ENCODE results near the gene UCHL5.
A peak's percentile ranks its signal among the peaks of the same experiment; 100 is the strongest.

Gene UCHL5, protein sequence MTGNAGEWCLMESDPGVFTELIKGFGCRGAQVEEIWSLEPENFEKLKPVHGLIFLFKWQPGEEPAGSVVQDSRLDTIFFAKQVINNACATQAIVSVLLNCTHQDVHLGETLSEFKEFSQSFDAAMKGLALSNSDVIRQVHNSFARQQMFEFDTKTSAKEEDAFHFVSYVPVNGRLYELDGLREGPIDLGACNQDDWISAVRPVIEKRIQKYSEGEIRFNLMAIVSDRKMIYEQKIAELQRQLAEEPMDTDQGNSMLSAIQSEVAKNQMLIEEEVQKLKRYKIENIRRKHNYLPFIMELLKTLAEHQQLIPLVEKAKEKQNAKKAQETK

DNA sequence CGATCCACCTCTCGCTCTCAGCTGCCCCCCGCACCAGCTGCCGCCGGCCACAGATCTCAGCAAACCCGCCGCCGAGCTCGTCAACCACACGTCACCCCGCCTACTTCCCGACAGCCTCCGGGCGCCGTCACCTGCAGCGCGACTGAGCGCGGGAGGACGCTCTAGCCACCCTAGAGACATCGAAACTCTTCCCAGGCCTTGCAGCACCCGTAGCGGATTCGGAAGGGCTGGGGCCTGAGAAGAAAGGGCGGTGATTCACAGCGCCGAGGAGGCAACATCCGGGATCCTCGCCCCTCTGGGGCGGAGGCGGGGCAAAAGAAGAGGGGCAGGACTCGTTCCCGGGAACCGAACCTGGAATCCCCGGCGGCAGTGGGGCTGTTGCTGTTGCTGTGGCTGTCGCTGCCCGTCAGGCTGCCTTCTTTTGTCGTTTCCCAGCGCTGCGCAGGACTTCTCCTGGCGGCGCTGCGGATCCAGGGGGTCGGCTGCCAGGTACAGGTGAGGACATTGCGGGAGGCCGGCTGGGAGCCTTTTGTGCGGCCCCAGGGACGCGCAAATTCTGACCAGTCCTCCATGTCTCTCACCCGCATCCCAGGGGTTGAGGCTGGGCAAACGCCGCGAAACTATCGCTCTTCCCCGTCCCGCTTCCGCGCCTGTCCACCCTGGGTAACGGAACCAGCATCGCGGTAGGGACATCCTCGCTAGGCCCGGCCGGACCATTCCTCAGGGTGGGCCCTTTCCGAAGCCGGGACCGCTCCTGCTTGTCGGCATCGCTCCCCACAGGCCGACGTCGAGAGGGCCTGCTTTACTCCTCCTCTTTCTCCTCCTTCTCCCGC is at the start of gene UCHL5, which contains the start of gene RO60:
Gene UCHL5 (minus strand): TSS at position 79 of the 833 bp plus-strand sequence. CDS start 100 bp downstream, outside the sequence.
Gene RO60 (plus strand): TSS at position 331 of the 833 bp plus-strand sequence. CDS start 9,443 bp downstream, outside the sequence.
- DNase-seq: peak; percentile 92

DNA sequence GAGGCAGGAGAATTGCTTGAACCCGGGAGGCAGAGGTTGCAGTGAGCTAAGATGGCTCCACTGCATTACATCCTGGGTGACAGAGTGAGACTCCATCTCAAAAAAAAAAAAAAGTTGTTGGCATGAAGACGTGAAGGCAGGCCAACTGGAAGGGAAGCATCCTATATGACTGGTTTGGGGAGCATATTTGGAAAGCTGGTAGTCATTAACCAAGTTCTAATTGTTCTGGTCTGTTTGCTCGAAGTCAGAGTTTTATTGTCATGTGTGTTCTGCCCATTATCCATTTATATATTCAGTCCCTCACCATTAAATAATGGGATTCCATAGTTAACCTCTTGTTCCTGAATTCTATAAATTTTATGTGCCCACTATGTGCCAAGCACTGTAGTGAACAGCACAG is 49.3 kb upstream of the UCHL5 start:
- no peak for DNase-seq

DNA sequence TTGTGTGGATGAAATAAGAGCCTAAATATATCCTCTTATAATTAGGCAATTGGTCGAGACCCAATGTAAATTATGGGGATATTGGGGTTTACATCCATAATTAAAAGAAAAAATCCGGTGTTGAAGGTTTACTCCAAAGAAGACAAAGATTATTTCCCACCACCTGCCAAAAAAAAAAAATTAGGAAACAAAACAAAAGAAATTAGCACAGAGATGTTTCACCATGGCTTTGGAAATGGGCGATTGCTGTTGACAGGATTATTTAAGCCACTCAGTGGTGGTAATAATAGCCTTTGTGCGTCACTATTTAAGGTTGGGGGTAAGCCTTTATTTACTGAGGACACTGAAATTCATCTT is 46.6 kb upstream of the UCHL5 start:
- DNase-seq: no peak

DNA sequence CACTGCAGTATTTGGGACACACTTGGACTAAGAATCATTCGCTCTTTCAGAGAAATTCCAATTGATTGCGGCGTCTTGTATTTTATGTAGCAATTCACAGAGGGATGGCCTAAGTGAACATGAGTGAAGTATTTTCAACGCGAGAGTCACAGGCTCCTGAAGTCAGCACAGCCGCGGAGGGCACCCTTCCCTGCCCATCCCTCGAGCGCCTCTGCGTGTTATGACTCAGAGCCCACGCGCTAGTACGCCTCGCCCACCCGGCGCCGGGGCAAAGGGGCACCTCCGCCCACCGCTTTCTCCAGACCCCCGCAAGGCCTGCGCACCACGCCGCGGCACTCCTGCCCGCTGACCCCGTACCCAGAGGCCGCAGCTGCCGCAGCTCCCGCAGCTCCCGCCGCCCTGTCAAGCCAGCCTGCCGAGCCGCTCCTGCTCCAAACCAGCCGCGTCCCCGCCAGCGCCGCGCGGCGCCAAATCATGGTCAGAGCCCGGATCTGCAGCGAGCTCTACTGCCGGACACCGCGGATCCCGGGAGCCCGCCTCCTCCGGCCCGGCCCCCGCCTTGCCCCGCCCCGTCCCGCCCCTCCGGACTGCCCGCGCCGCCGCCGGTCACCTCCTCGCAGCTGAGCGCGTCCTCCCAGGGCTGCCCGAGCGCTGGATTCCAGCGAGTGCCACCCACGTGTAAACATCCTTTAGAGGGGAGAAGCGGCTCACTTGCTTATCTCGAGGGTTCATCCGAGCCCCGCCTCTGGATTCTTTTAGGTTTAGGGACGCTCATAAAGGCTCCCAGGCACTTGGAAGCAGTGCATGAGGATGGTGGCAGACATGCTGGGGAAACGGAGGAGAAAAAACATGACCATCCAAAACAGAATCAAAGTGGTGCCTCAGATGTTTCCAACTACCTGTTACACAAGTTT is 46.0 kb upstream of the UCHL5 start, which contains the start of gene GLRX2:
Gene GLRX2 (minus strand): TSS at position 508 of the 914 bp plus-strand sequence. CDS start 32 bp downstream, at position 476.
- peak; percentile 74 for DNase-seq

DNA sequence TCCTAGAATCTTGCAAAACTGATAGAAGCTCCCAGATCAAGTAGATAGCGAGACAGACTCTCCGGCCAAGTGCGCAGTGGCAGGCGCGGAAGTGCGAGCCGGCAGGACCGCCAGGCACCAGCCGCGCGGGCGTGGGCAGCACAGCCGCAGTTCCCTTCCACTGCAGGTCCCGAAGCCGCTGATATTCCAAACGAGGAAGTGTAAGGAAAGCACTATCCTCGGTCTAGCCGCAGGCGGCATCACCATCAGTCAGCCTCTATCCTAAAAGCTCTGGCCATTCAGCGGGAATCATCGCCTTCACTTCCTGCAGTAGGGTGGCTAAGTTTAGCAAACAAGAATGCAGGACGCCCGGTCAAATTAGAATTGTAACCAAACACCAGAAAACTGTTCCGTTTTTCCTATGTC is 45.3 kb upstream of the UCHL5 start:
- peak; percentile 74 for DNase-seq

DNA sequence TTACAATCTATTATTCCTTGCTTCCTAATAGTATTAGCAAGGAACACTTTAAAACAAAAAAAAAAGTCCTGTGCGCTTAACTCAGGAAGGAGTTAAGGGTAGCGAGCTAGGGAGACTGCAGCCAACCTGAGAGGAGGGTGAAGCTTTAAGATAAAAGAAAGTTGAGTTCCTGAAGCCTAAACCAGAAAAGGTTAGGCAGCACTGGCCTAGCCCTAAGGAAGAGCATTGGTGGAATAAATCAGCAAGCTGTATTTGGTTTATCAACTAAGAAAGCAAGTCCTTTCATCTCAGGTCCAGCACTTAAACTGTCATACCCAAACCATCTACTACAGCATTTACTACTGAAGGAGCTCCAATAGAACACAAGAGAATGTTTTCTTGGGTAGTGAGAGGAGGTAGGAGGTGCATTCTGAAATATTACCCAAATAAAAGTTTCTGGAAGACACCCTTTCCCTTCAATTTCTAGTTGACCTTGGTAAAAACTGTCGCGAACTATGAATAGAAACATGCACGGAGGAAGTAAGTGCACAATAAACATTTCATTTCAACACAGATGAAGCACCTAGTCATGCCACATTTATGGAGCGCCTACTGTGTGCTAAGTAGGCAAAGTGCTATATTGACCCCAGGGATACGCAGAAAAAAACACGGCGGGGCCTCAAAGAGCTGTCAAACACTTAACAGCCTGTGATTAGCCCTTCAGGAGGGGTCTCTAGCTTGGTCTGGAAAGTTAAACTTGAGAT is 44.8 kb upstream of the UCHL5 start:
- no peak for DNase-seq

DNA sequence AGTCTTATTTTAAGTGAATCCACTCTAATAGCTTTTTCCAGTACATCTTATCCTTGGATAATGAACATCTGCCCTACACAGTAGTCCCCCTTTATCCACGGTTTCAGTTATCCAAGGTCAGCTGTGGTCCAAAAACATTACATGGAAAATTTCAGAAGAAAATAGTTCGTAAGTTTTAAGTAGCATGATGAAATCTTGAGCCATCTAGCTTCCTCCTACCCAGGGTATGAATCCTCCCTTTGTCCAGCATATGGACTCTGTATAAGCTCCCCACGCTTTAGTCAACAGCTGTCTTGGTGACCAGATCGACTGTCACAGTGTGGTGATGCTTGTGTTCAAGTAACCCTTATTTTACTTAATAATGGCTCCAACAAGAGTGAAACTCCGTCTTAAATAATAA is 43.5 kb upstream of the UCHL5 start:
- DNase-seq: no peak

DNA sequence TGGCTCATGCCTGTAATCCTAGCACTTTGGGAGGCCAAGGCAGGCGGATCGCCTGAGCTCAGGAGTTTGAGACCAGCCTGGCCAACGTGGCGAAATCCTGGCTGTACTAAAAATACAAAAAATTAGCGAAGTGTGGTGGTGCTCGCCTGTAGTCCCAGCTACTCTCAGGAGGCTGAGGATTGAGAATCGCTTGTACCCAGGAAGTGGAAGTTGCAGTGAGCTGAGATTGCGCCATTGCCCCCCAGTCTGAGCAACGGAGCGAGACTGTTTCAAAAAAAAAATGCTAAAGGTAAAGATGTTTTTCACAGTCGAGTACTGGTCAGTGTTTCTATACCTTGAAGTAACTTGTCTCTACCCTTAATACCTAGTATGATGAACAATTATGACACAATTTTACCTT is 35.0 kb upstream of the UCHL5 start:
- no peak for DNase-seq

DNA sequence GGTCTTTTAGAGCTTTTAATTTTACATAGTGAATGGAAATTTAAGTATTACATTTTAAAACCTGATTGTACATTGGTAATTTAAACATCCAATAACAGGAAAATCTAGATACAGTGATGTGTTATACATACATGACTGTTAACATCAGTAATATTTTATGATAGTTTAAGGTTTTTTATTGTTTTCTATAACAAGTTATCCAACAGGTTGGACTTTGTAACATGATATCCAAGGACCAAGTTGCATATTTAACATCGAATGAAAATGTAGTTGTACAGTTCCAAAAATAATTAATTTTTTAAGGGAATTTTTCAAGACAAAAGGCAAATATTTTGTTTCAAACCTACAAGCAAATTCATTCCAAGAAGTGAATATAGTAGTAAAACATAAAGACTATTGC is 31.7 kb upstream of the UCHL5 start:
- DNase-seq: no peak

DNA sequence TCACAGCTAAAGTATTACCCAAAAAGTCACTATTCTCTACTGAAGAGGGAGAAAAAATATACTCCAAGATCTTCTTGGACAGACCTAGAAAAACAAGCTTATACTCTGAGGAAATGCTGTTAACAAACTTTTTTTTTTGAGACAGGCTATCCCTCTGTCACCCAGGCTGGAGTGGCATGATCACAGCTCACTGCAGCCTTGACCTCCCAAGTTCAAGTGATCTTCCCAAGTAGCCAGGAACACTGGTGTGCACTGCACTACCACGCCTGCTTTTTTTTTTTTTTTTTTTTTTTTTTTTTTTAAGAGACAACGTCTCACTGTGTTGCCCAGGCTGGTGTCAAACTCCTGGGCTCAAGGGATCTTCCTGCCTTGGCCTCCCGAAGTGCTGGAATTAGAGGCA is 28.7 kb upstream of the UCHL5 start:
- no peak for DNase-seq

DNA sequence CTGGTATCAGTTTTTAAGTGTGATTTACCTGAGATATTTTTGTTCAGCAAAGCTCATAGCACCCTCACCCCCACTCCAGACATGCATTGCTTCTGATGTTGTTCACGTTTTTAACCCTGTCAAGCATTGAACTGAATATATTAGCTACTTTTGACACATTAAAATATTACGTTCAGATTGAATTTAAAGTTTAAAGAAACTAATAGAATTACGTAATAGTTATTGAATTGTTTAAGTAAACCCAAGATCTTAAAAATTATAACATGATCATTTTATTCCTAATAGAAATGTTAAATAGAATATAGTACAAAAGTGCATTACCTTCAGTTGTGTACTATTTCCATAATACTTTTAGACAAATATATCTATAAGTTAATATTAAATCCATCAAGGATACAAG is 27.2 kb upstream of the UCHL5 start:
- DNase-seq: no peak

DNA sequence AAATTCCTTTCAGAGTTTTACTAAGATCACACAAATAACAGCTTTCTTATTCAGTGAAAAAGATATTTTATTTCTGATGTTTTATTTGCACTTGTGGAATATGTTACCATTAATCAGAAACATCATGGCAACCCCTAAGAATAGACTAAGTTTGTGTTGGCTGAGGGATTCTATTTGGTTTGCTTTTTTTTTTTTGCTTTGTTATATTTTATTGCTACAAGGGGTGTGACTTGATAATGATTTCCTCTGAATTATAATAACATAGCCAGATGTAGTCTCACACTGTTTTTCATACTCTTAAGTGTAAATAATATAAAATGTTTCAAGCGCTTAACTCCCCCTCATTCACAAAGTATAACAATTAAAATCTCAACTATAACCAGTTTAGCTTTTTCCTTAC is 26.1 kb upstream of the UCHL5 start:
- DNase-seq: no peak

DNA sequence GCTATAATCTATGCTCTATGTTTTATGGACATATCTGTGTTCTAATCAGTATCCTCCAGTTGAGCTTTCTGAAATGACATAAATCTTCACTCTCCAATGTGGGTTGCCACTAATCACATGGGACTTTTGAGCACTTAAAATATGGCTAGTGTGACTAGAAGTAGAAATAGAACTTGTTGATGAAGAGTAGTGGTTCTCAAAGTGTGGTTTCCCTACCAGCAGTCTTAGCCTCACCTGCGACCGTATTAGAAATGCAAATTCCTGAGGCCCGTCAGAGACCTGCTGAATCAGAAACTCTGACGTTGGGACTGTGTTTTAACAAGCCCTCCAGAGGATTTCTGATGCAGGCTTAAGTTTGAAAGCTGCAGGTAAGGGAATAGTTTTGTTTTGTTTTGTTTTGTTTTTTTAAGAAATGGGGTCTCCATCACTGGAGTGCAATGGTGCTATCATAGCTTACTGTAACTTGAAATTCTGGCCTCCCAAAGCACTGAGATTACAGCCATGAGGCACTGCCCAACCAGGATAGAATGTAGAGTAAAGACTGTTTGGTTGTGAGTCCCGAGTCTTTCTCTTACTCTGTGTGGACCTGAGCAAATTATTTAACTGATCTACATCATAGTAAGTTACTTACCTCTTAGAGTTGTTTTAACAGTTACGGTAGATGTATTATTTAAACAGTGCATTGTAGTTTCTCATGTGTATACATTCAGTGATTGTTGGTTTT is 24.4 kb upstream of the UCHL5 start:
- no peak for DNase-seq

DNA sequence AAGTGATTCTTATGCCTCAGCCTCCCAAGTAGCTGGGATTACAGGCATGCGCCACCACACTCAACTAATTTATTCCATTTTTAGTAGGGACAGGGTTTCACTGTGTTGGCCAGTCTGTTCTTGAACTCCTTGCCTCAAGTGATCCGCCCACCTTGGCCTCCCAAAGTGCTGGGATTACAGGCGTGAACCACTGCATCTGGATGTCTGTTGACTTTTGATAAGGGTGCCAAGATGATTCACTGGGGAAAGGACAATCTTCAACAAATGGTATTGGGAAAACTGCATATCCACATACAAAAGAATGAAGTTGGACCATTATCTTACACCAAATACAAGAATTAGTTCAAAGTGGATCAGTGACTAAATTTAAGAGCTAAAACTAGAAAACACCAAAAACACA is 20.0 kb upstream of the UCHL5 start:
- no peak for DNase-seq

DNA sequence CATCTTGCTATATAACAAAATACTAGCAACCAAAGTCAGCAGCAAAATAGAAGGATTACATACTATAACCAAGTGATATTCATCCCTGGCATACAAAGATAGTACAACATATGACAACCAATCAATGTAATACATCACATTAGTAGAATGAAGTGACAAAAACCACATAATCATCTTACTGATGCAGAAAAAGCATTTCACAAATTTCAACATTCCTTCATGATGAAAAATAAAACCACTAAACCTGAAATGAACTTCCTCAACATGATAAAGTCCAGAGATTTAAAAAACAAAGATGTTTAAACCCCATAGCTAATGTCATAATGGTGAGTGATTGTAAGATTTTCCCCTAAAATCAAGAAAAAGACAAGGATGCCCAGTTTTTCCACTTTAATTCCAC is 18.8 kb upstream of the UCHL5 start:
- DNase-seq: no peak

DNA sequence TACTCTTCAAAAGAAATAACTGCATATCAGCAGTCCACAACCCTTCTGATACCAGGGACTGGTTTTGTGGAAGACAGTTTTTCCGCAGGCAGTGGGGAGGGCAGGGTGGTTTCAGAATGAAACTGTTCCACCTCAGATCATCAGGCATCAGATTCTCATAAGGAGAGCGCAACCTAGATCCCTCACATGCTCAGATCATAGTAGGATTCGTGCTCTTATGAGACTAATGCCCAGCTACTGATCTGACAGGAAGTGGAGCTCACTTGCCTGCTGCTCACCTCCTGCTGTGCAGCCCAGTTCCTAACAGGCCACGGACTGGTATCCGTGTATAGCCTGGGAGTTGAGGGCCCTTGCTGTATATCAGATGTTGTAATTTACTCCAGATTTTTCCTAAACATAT is 11.8 kb upstream of the UCHL5 start:
- DNase-seq: peak; percentile 42

DNA sequence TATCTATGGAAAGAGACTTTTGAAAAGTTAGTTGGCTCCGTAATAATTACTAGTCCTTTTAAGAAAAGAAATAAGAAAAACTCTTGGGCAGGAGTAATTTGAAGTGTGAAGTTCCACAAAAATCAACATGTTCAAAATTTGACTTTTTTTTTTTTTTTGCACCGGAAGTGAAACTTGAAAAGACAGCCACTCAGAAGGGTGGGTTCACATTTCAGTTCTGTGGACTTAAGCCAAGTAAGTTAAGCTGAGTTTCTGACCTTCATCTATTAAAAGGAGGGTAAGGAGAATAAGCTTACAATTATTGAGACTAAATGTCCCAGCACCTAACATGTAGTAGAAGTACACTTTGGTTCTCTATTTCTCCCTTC is 11.2 kb upstream of the UCHL5 start:
- DNase-seq: no peak

DNA sequence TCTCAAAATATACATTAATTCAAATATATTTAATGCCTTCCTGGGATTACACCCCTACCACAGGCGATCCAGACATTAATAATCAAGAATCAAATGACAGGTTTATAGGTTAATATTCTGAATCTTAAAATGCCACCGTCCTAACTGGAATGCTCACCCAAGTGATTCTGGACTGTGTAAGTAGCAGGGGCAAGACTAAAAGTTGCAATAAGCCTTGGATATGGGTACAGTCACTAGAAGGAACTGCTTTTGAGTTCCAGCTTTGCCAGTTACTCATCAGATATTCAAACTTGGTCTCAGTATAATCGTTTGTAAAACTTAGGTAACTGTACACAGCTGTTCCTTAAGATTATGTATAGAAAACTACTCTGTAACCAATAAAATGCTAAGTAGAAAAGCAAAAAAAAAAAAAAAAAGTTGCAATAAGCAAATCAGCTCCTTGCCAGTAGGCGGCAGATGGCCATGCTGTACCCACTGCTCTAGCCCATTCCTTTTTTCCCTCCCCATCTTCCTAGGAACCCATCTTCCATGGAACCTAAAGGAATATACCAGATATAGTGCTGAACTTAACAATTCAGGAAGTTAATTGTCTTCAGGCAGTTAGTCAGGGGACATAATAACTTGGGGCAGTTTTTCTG is 10.7 kb upstream of the UCHL5 start:
- no peak for DNase-seq

DNA sequence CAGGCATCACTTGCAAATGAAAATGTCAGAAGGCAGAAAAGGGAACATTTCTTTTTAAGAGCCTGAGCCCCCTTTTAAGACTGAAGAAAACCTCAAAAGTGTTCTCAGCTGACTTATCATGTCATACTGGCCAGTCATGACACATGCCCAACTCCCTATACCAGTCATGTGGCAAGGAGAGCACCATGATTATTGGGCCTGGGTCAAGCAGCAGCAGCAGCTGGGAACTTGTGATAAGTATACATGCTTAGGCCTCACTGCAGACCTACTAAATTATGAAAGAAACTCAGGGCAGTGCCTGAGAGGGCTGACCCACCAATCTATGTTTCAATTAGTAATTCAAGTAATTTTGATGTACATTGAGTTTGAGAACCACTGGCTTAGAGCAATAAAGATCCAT is 8.9 kb upstream of the UCHL5 start:
- DNase-seq: no peak

DNA sequence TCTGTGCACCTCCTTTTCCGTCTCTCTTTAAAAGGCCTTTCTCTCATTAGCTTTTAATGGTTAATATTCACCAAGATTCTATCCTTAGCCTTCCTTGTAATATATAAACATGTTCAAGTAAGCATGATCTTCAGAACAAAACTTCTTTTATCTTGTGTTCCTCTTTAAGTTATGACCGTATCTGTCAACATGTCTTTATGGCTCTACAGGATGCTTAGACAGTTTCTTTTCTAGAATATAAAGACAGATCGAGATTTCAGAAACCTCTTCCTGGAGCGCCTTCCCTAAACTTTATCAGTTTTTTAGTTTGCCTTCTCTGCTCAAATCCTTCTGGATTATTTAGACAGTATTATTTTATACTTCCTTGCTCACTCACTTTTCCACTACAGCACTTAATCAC is 7.4 kb upstream of the UCHL5 start:
- DNase-seq: no peak

DNA sequence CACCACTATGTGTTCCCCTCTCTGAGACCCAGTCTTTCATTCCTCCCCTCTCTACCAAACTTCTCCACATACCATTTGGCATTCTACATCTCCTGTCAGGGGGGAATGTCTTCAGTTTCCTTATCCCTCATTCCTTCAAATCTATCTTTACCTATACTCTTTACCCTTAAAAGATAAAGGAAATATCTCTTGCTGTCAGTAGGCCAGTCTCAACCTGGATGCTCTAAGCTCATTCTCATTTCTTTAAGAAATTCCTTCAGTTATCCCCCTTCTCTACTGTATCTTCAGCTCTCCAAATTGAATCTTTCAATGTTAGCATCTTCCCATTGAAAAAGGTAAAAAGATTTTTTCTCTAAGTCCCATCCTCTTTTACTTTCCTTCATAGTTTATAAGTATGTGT is 6.8 kb upstream of the UCHL5 start:
- DNase-seq: no peak

Data from NCI-H510A treated with DMSO at 0.1 percent for 48 hours (cell line).